Karpas-422 (cell line): ENCODE measurements around the gene SAMD14. TPM values are rescaled to one million over a fixed set of nuclear protein-coding genes. Genes with fewer than 3 reads are reported as not detected.

Experiments
- DNase-seq: peaks from one replicate; pipeline ENCODE4 v3.0.0-alpha.2; 2015
- H2AFZ ChIP-seq: fragments of 200-600 bp; sonication (generic); 2 replicates; pipeline ENCODE4 v1.6.1; 2014; ENCODE audit warnings: antibody characterized with exemption, low read length, mixed read lengths
- H3K27ac ChIP-seq: fragments of 200-600 bp; sonication (generic); 2 replicates; pipeline ENCODE4 v1.5.1; 2014; ENCODE audit warnings: mild to moderate bottlenecking, low read length, moderate library complexity
- H3K27me3 ChIP-seq: fragments of 200-600 bp; sonication (generic); 2 replicates; pipeline ENCODE4 v1.6.1; 2014; ENCODE audit warnings: low read length, mixed read lengths
- H3K36me3 ChIP-seq: fragments of 200-600 bp; sonication (generic); 2 replicates; pipeline ENCODE4 v1.6.1; 2014; ENCODE audit warnings: low read length, mixed read lengths; ENCODE audit not compliant: insufficient read depth
- H3K4me1 ChIP-seq: fragments of 200-600 bp; sonication (generic); 2 replicates; pipeline ENCODE4 v1.6.1; 2014; ENCODE audit warnings: mild to moderate bottlenecking, low read length, mixed read lengths
- H3K4me2 ChIP-seq: fragments of 200-600 bp; sonication (generic); 2 replicates; pipeline ENCODE4 v1.6.1; 2014; ENCODE audit warnings: low read length, low read depth, mild to moderate bottlenecking; ENCODE audit not compliant: poor library complexity, severe bottlenecking
- H3K4me3 ChIP-seq: fragments of 200-600 bp; sonication (generic); 2 replicates; pipeline ENCODE4 v1.5.1; 2014; ENCODE audit warnings: mild to moderate bottlenecking, antibody characterized with exemption, low read length, mixed read lengths
- H3K79me2 ChIP-seq: fragments of 200-600 bp; sonication (generic); 2 replicates; pipeline ENCODE4 v1.6.1; 2014; ENCODE audit warnings: mild to moderate bottlenecking, low read length, mixed read lengths
- H3K9ac ChIP-seq: fragments of 200-600 bp; sonication (generic); 2 replicates; pipeline ENCODE4 v1.6.0; 2014; ENCODE audit warnings: low read length
- H3K9me2 ChIP-seq: fragments of 200-600 bp; sonication (generic), shearing (Covaris generic); replicated peaks from 2 replicates; pipeline ENCODE4 v1.6.0; 2014; ENCODE audit warnings: mild to moderate bottlenecking, low read length, moderate library complexity; ENCODE audit not compliant: insufficient read depth
- H3K9me3 ChIP-seq: fragments of 300-700, 200-600 bp; sonication (generic); 2 replicates; pipeline ENCODE4 v1.6.1; 2014; ENCODE audit warnings: low read length, mixed read lengths
- H4K20me1 ChIP-seq: fragments of 200-600 bp; sonication (generic); 2 replicates; pipeline ENCODE4 v1.6.1; 2014; ENCODE audit warnings: mild to moderate bottlenecking, antibody characterized with exemption, low read length, low read depth; ENCODE audit not compliant: insufficient read depth
- total RNA-seq: library from RNA; depleted of rRNA; stranded (reverse); fragments of >200 nt; shearing (Covaris generic); gene quantifications from 2 replicates; pipeline ENCODE4 v1.2.3, GENCODE V29; 2014; ENCODE audit warnings: low replicate concordance; rRNA removed

The SAMD14 gene
- total RNA-seq = not detected in 2 replicates

GRCh38 chr17:50129728-50130558 is at the start of gene SAMD14:
TSS of gene SAMD14 (minus strand) at chr17:50130160. CDS start at chr17:50124959, 5,201 bp downstream.
- no peaks in the 10 kb centered on the region for H3K79me2 ChIP-seq
- no peak within 1 kb of the TSS for H2AFZ ChIP-seq
- H3K4me2 ChIP-seq = no peak within 1 kb of the TSS
- H4K20me1 ChIP-seq = peaks cover 7% of the 10 kb centered on the region; the same call in 1 of the 2 replicates
- H3K4me1 ChIP-seq = no peaks in the 10 kb centered on the region
- H3K9me3 ChIP-seq = no peaks in the 10 kb centered on the region
- no peak within 1 kb of the TSS for H3K9ac ChIP-seq
- H3K27ac ChIP-seq = no peak within 1 kb of the TSS
- no peaks in the 10 kb centered on the region for H3K27me3 ChIP-seq
- DNase-seq = no peak
- no peaks in the 10 kb centered on the region for H3K9me2 ChIP-seq
- H3K36me3 ChIP-seq = no peaks in the 10 kb centered on the region; the same call in 1 of the 2 replicates
- H3K4me3 ChIP-seq = no peak within 1 kb of the TSS

- H3K4me3 ChIP-seq = no peak overlapping the region
- no peaks in the 10 kb centered on the region for H3K9me3 ChIP-seq
- no peak overlapping the region for H3K27ac ChIP-seq
- no peaks in the 10 kb centered on the region for H3K79me2 ChIP-seq
- H3K4me2 ChIP-seq = peak overlapping the region; percentile 35
- peaks cover 4% of the 10 kb centered on the region for H3K4me1 ChIP-seq
- no peaks in the 10 kb centered on the region for H4K20me1 ChIP-seq
- H3K9me2 ChIP-seq = no peaks in the 10 kb centered on the region
- no peak overlapping the region for H2AFZ ChIP-seq
- no peak overlapping the region for H3K9ac ChIP-seq
- H3K27me3 ChIP-seq = no peaks in the 10 kb centered on the region
- peak; percentile 85 for DNase-seq
- H3K36me3 ChIP-seq = no peaks in the 10 kb centered on the region
Observed at GRCh38 chr17:50177983-50178834, 48.2 kb upstream of the SAMD14 start.

- no peaks in the 10 kb centered on the region for H3K79me2 ChIP-seq
- no peaks in the 10 kb centered on the region for H4K20me1 ChIP-seq
- H3K9me2 ChIP-seq = no peaks in the 10 kb centered on the region
- no peak overlapping the region for H3K27ac ChIP-seq
- no peaks in the 10 kb centered on the region for H3K27me3 ChIP-seq
- H3K4me1 ChIP-seq = peaks cover 4% of the 10 kb centered on the region
- H3K9ac ChIP-seq = no peak overlapping the region
- H2AFZ ChIP-seq = no peak overlapping the region
- H3K9me3 ChIP-seq = no peaks in the 10 kb centered on the region
- no peak for DNase-seq
- H3K4me2 ChIP-seq = no peak overlapping the region
- no peaks in the 10 kb centered on the region for H3K36me3 ChIP-seq
- no peak overlapping the region for H3K4me3 ChIP-seq
Observed at GRCh38 chr17:50177476-50177875, 47.5 kb upstream of the SAMD14 start.

GRCh38 chr17:50176559-50177357 is 46.8 kb upstream of the SAMD14 start:
- H3K9me3 ChIP-seq = no peaks in the 10 kb centered on the region
- no peaks in the 10 kb centered on the region for H3K9me2 ChIP-seq
- H3K27ac ChIP-seq = no peak overlapping the region
- peaks cover 4% of the 10 kb centered on the region for H3K4me1 ChIP-seq
- H3K4me2 ChIP-seq = no peak overlapping the region
- no peak for DNase-seq
- no peak overlapping the region for H3K4me3 ChIP-seq
- no peak overlapping the region for H3K9ac ChIP-seq
- no peaks in the 10 kb centered on the region for H3K79me2 ChIP-seq
- H4K20me1 ChIP-seq = no peaks in the 10 kb centered on the region
- H3K27me3 ChIP-seq = no peaks in the 10 kb centered on the region
- no peaks in the 10 kb centered on the region for H3K36me3 ChIP-seq
- H2AFZ ChIP-seq = no peak overlapping the region

GRCh38 chr17:50175035-50175807 is 45.3 kb upstream of the SAMD14 start:
- no peak overlapping the region for H3K27ac ChIP-seq
- no peaks in the 10 kb centered on the region for H3K79me2 ChIP-seq
- H4K20me1 ChIP-seq = no peaks in the 10 kb centered on the region; the same call in 1 of the 2 replicates
- no peaks in the 10 kb centered on the region for H3K9me3 ChIP-seq
- H3K4me3 ChIP-seq = no peak overlapping the region
- H3K4me2 ChIP-seq = no peak overlapping the region
- no peaks in the 10 kb centered on the region for H3K9me2 ChIP-seq
- H3K36me3 ChIP-seq = no peaks in the 10 kb centered on the region
- H3K27me3 ChIP-seq = no peaks in the 10 kb centered on the region
- H2AFZ ChIP-seq = no peak overlapping the region
- no peak for DNase-seq
- peaks cover 4% of the 10 kb centered on the region for H3K4me1 ChIP-seq
- H3K9ac ChIP-seq = no peak overlapping the region

GRCh38 chr17:50174444-50174843 is 44.5 kb upstream of the SAMD14 start:
- no peaks in the 10 kb centered on the region for H3K27me3 ChIP-seq

GRCh38 chr17:50173335-50173941 is 43.5 kb upstream of the SAMD14 start:
- H3K9me2 ChIP-seq = no peaks in the 10 kb centered on the region
- no peaks in the 10 kb centered on the region for H3K79me2 ChIP-seq
- no peaks in the 10 kb centered on the region for H3K9me3 ChIP-seq
- H3K4me3 ChIP-seq = no peak overlapping the region
- no peaks in the 10 kb centered on the region for H3K36me3 ChIP-seq
- H3K4me2 ChIP-seq = no peak overlapping the region
- no peaks in the 10 kb centered on the region; the same call in 1 of the 2 replicates for H4K20me1 ChIP-seq
- no peak overlapping the region for H3K9ac ChIP-seq
- peaks cover 4% of the 10 kb centered on the region for H3K4me1 ChIP-seq
- H2AFZ ChIP-seq = no peak overlapping the region
- no peaks in the 10 kb centered on the region for H3K27me3 ChIP-seq
- no peak overlapping the region for H3K27ac ChIP-seq
- no peak for DNase-seq

More at GRCh38 chr17:50174444-50174843, 44.5 kb upstream of the SAMD14 start:
- Histone ChIP-seq H3K9ac (no peak overlapping the region), H3K4me1 (peaks cover 4% of the 10 kb centered on the region), H4K20me1 (no peaks in the 10 kb centered on the region; the same call in 1 of the 2 replicates), H3K4me2 (no peak overlapping the region), H3K27ac (no peak overlapping the region), H3K9me3 (no peaks in the 10 kb centered on the region), H3K36me3 (no peaks in the 10 kb centered on the region), H3K9me2 (no peaks in the 10 kb centered on the region), H3K4me3 (no peak overlapping the region), H3K79me2 (no peaks in the 10 kb centered on the region), H2AFZ (no peak overlapping the region)
- DNase-seq = no peak
